Activated CD4-positive, alpha-beta memory T cell treated with anti-CD3 and anti-CD28 coated beads for 36 hours (primary cell): ENCODE measurements around the gene PDGFA. TPM values are rescaled to one million over a fixed set of nuclear protein-coding genes. Genes with fewer than 3 reads are reported as not detected.

Source experiments
- CTCF ChIA-PET: fragments of 350-600 bp; sonication (Branson Sonifier 250); formaldehyde crosslinking; loops from one replicate; lab custom pipeline; 2021; ENCODE audit warnings: antibody characterized with exemption, inconsistent platforms; lab: Charles Lee
- POLR2A ChIA-PET: fragments of 350-600 bp; sonication (Branson Sonifier 250); formaldehyde crosslinking; loops from one replicate; lab custom pipeline; 2021; ENCODE audit warnings: antibody characterized with exemption; lab: Charles Lee
- DNase-seq: peaks from one replicate; pipeline ENCODE4 v3.0.0-alpha.2; 2020
- H3K27ac Mint-ChIP-seq: one replicate; pipeline ENCODE4 v1.8.0; 2021; ENCODE audit warnings: mixed read lengths
- H3K27me3 Mint-ChIP-seq: one replicate; pipeline ENCODE4 v1.8.0; 2021; ENCODE audit warnings: mixed read lengths
- H3K36me3 Mint-ChIP-seq: one replicate; pipeline ENCODE4 v1.8.0; 2021; ENCODE audit warnings: mixed read lengths
- H3K4me1 Mint-ChIP-seq: one replicate; pipeline ENCODE4 v1.8.0; 2021; ENCODE audit warnings: low read depth, mixed read lengths
- H3K4me3 Mint-ChIP-seq: one replicate; pipeline ENCODE4 v1.8.0; 2021; ENCODE audit warnings: mild to moderate bottlenecking, mixed read lengths
- H3K9me3 Mint-ChIP-seq: one replicate; pipeline ENCODE4 v1.8.0; 2021; ENCODE audit warnings: mixed read lengths
- intact Hi-C: fragments of 100-400 bp; cut with micrococcal nuclease; formaldehyde crosslinking; loops from one replicate; pipeline ENCODE4 v1.15.1; 2023
- total RNA-seq, 2 experiments: library from RNA; stranded (reverse); gene quantifications; one replicate each; pipeline ENCODE4 v1.2.3, GENCODE V29; 2021

PDGFA gene
- total RNA-seq, 2 experiments from 2014 or later: 6.3 to 6.9 TPM

GRCh38 chr7:509426-510130, 10.1 kb downstream of the PDGFA start:
- peaks cover 6% of the 10 kb centered on the region for H3K27me3 Mint-ChIP-seq
- CTCF ChIA-PET: no interaction called here

GRCh38 chr7:508461-509170, 11.0 kb downstream of the PDGFA start:
- POLR2A ChIA-PET: no interaction called here
- Mint-ChIP-seq H3K27ac (no peak overlapping the region), H3K36me3 (no peaks in the 10 kb centered on the region), H3K4me3 (no peak overlapping the region), H3K9me3 (no peaks in the 10 kb centered on the region), H3K4me1 (peaks cover 2% of the 10 kb centered on the region), H3K27me3 (peaks cover 1% of the 10 kb centered on the region)
- CTCF ChIA-PET: no interaction called here
- DNase-seq: no peak
- intact Hi-C loops: no loop called here

More at GRCh38 chr7:509426-510130, 10.1 kb downstream of the PDGFA start:
- POLR2A ChIA-PET: no interaction called here
- Mint-ChIP-seq H3K4me3 (no peak overlapping the region), H3K4me1 (peaks cover 6% of the 10 kb centered on the region), H3K9me3 (no peaks in the 10 kb centered on the region), H3K27ac (no peak overlapping the region), H3K36me3 (no peaks in the 10 kb centered on the region)
- DNase-seq: no peak
- intact Hi-C loops: loop anchor here (10.0 kb wide), 1 partner anchor 145 kb away; no protein-coding TSS in a partner anchor

DNA sequence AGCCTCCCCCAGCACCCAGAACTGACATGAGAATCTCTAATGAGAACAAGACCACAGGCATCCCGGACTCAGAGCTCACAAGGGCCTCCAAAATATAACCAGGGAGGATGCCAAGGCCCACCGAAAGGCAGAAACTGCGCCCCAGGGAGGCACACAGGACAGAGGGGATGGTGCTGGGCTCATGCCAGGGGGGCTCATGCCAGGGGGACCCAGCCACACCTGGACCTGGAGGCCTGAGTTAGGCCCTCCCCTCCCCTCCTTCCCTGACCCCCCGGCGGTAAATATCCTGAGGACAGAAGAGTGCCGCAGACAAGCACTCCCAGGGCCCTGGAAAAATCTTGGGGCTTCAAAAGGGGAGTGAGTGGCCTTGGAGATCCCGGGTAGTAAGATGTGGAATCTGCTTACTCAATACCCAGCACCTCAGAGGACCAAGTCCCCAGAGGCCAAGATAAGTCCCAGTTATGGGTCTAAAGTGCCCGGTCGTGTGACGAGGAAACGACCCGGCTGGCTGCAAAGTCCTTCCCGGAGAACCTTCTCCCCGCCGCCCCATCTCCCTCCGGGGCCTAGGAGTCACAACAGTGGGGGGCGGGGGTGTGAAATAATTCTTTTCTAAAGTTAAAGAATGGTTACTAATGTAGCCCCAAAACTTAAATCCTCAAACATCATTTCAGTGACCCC, 11.9 kb downstream of the PDGFA start:
- intact Hi-C loops: no loop called here
- POLR2A ChIA-PET: no interaction called here
- Mint-ChIP-seq H3K36me3 (no peaks in the 10 kb centered on the region), H3K4me1 (no peaks in the 10 kb centered on the region), H3K27me3 (no peaks in the 10 kb centered on the region), H3K9me3 (no peaks in the 10 kb centered on the region), H3K4me3 (no peak overlapping the region), H3K27ac (no peak overlapping the region)
- DNase-seq: no peak
- CTCF ChIA-PET: no interaction called here

- Mint-ChIP-seq H3K36me3 (no peaks in the 10 kb centered on the region), H3K27ac (no peak overlapping the region), H3K9me3 (no peaks in the 10 kb centered on the region), H3K4me3 (no peak overlapping the region), H3K4me1 (no peaks in the 10 kb centered on the region), H3K27me3 (no peaks in the 10 kb centered on the region)
- ChIA-PET CTCF (no interaction called here), POLR2A (no interaction called here)
- intact Hi-C loops: no loop called here
- no peak for DNase-seq
Observed at GRCh38 chr7:506921-507622, 12.6 kb downstream of the PDGFA start.

- Mint-ChIP-seq H3K4me1 (no peaks in the 10 kb centered on the region), H3K27me3 (no peaks in the 10 kb centered on the region), H3K4me3 (no peak overlapping the region), H3K27ac (no peak overlapping the region), H3K36me3 (no peaks in the 10 kb centered on the region), H3K9me3 (no peaks in the 10 kb centered on the region)
- ChIA-PET CTCF (no interaction called here), POLR2A (no interaction called here)
- DNase-seq: no peak
- intact Hi-C loops: no loop called here
Observed at GRCh38 chr7:506391-506831, 13.2 kb downstream of the PDGFA start.

- ChIA-PET CTCF (no interaction called here), POLR2A (no interaction called here)
- no peaks in the 10 kb centered on the region for H3K4me1 Mint-ChIP-seq
- H3K27me3 Mint-ChIP-seq: no peaks in the 10 kb centered on the region
- no peak overlapping the region for H3K4me3 Mint-ChIP-seq
- DNase-seq: no peak
- intact Hi-C loops: no loop called here
- no peak overlapping the region for H3K27ac Mint-ChIP-seq
- no peaks in the 10 kb centered on the region for H3K36me3 Mint-ChIP-seq
- H3K9me3 Mint-ChIP-seq: no peaks in the 10 kb centered on the region
Observed at GRCh38 chr7:505171-505570, 14.5 kb downstream of the PDGFA start.

- intact Hi-C loops: no loop called here
- H3K9me3 Mint-ChIP-seq: no peaks in the 10 kb centered on the region
- no peaks in the 10 kb centered on the region for H3K4me1 Mint-ChIP-seq
- CTCF ChIA-PET: no interaction called here
- no peaks in the 10 kb centered on the region for H3K36me3 Mint-ChIP-seq
- POLR2A ChIA-PET: no interaction called here
- no peak overlapping the region for H3K4me3 Mint-ChIP-seq
- DNase-seq: no peak
- H3K27ac Mint-ChIP-seq: no peak overlapping the region
- no peaks in the 10 kb centered on the region for H3K27me3 Mint-ChIP-seq
Observed at GRCh38 chr7:504221-505111, 15.2 kb downstream of the PDGFA start.

DNA sequence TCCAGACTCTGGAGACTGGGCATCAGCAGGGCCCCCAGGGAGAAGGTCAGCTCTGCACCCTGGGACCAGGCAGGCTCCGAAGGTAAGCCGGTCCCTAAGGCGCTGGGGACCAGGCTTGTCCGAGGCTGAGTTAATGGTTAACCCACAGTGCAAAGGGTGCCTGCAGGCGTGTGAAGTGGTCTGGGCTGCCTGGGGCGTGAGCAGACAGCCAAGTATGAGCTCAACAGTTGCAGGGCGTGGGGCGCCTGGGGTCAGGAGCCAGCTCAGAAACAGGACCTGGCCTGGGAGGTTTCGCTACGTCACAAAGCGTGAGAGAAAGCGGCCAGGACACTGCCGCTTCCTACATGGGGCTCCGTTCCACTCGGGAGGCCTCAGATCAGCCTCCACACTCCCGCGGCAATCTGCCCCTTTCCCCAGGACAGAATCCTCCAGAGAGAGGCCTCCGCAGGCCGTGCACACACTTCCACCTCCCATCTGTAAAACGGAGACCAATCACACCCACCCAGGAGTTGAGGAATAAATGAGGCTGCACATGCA, 16.0 kb downstream of the PDGFA start:
- ChIA-PET POLR2A (no interaction called here), CTCF (no interaction called here)
- intact Hi-C loops: no loop called here
- no peak for DNase-seq
- H3K4me3 Mint-ChIP-seq: no peak overlapping the region
- H3K4me1 Mint-ChIP-seq: no peaks in the 10 kb centered on the region
- H3K27ac Mint-ChIP-seq: no peak overlapping the region
- H3K9me3 Mint-ChIP-seq: no peaks in the 10 kb centered on the region
- H3K36me3 Mint-ChIP-seq: no peaks in the 10 kb centered on the region
- H3K27me3 Mint-ChIP-seq: no peaks in the 10 kb centered on the region

DNA sequence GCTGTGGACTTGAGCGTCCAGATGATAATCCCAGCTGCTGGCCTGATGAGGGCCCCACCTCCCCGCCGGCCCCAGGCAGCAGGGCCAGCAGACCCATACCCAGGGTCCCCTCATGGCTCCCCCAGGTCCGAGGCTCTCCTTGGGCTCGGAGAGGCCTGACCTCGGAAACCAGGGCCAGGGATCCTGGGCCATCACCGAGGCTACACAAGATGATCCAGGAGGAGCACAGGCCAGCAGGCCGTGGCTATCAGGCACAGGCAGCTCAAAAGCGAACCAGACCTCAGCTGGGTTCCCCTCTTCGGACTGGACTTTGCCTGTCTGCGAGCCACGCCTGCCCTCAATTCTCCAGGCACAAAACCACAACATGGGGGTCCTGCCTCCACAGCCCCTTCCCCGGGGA, 17.4 kb downstream of the PDGFA start:
- Mint-ChIP-seq H3K9me3 (no peaks in the 10 kb centered on the region), H3K27me3 (no peaks in the 10 kb centered on the region), H3K27ac (no peak overlapping the region), H3K4me3 (no peak overlapping the region), H3K36me3 (no peaks in the 10 kb centered on the region), H3K4me1 (peaks cover 5% of the 10 kb centered on the region)
- intact Hi-C loops: no loop called here
- ChIA-PET CTCF (no interaction called here), POLR2A (no interaction called here)
- no peak for DNase-seq

GRCh38 chr7:501526-501925, 18.1 kb downstream of the PDGFA start:
- intact Hi-C loops: no loop called here
- no peak for DNase-seq
- ChIA-PET POLR2A (no interaction called here), CTCF (no interaction called here)
- H3K36me3 Mint-ChIP-seq: no peaks in the 10 kb centered on the region
- no peak overlapping the region for H3K27ac Mint-ChIP-seq
- no peaks in the 10 kb centered on the region for H3K27me3 Mint-ChIP-seq
- H3K4me3 Mint-ChIP-seq: no peak overlapping the region
- no peaks in the 10 kb centered on the region for H3K9me3 Mint-ChIP-seq
- peaks cover 5% of the 10 kb centered on the region for H3K4me1 Mint-ChIP-seq
